ENCODE data around the gene HP1BP3.

The HP1BP3 gene

DNA sequence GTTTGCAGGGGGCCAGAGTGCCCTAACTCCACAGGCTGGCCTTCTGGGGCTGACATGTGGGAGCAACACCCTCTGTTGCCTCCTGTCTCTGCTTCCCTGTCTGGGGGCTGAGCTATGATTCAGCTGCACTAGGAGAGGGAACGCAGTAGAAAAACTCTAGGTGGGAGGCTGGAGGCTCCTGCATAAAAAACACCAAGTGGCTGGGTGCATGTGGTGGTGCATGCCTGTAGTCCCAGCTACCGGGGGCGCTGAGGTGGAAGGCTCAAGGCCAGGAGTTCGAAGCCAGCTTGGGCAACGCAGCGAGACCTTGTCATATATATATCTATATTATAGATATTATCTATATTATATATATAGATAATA lies 74.9 kb downstream of the HP1BP3 start:
- DNase-seq (ENCODE audit: low read depth in 2 of 3, low spot score in 1 of 3) = no peak

DNA sequence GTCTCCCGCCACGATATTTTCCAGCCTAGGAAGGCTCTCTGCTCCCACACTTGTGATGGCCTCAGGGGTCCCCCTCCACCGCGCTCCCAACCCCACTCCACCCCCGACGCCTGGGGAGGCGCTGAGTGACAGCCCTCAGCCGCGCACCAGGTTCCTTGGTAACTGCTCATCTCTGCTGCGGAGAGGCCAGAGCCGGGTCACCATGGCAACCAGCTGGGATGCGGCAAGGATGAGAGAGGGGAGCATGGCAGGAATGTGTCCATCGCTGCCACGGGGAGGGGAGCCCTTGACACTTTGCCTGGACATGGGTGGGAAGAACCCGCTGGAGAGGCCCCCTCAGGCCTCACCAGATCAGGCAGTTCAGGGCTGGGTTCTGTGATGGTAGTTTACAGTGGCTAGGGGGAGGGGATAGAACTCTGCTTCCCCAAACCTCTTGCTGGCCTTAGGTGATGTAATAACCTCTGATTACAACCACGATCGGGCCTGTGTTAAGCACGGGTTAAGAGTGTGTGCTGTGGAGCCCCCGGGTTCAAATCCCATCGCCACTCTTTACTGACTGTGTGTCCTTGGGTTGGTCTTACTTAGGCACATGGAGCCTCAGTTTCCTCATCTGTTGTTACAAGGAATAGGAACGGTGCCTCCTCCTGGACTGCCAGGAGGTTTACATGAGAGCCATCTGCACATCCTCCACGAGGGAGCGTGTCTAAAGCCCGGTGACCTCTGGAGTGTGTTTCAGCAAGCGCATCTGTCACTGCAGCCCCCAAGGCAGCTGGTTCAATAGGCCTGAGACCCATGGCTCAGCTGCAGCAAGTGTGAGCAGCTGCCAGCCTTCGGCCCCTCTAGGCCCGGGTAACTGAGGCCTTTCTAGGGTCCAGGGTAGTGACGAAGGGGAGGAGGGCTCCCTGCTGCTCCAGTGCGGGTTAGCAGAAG lies 75.6 kb downstream of the HP1BP3 start:
- no peak for DNase-seq (ENCODE audit: low read depth in 2 of 3, low spot score in 1 of 3)

DNA sequence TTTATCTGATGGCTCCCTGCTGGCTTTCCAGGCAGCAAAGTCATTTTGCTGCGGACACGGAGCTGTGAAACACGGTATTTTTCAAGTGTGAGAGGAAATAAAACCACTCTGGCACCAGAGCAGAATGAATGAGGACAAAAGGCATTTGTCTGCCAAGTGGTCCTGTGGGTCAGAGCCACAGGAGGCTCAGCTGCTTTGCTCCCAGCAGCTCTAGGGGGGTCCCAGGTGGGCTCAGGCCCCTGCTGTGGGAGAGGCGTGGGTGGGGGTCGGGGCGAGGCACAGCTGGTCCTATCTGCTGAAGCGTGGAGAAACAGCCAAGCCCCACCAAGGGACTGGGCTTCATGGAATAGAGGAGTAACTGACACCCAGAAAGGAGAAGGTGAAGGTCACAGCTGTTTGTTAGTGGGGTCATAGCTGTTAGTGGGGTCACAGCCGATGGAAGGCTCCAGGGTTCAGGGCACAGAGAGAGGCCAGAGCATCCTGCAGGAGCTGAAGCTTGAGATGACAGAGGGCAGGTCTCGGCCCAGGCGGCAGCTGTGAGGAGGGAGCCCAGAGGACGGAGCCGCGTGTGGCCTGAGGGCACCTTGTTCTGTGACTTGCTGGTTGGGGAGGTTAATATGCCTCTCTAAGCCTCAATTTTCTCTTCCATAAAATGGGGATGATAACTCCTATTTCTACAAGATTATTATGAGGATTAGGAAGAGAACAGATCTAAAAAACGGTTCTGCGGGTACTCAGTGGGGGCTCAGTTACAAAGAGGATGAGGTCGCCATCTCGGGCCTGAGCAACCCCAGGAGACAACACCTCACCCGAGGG lies 76.4 kb downstream of the HP1BP3 start:
- no peak for DNase-seq (ENCODE audit: low read depth in 2 of 3, low spot score in 1 of 3)

DNA sequence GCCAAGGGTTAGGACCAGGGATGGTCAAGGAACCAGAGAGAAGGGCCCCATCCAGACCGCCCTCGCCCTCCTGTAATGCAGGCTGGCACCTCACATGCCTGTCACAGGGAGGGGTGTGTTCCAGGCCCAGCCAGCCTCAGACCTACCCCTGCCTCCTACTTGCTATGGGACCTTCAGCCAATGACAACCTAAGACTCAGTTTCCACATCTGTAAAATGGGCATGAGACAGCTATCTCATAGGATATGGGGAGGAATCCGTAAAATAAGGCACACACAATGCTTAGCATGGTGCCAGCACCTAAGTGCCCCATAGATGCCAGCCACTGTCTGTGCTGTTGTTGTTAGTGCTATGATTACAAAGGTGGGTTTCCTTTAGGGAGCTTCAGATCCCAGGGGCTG lies 77.2 kb downstream of the HP1BP3 start:
- no peak for DNase-seq (ENCODE audit: low read depth in 2 of 3, low spot score in 1 of 3)

DNA sequence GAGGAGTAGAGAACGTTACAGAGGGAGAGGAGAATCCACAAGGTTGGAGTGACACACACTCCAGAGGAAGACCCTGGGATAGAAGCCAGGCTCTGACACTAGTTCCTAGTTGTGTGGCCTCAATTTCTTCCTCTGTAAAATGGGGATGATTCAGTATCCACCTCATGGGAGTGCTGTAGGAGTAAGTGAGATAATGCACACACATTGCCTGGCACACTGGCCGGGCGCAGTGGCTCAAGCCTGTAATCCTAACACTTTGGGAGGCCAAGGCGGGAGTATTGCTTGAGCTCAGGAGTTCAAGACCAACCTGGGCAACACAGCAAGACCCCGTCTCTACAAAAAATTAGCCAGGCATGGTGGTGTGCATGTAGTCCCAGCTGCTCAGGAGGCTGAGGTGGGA lies 78.2 kb downstream of the HP1BP3 start:
- DNase-seq (ENCODE audit: low read depth in 2 of 3, low spot score in 1 of 3) = no peak

DNA sequence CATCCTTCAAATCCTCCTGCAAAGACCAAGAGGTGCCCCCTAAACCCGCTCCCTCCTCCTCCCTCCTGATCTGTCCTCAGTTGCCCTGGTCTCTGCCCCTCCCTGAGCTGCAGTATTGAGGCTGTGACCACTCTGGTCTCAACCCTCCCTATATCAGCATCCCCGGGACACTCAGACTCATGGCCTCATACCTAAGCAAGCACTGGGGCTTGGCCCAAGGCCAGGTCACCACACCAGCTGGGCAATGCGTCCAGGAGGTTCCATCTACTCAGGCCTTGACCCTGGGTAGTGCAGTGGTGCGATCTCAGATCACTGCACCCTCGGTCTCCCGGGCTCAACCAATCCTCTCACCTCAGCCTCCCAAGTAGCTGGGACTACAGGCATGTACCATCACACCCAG lies 79.0 kb downstream of the HP1BP3 start:
- no peak for DNase-seq (ENCODE audit: low read depth in 2 of 3, low spot score in 1 of 3)

DNA sequence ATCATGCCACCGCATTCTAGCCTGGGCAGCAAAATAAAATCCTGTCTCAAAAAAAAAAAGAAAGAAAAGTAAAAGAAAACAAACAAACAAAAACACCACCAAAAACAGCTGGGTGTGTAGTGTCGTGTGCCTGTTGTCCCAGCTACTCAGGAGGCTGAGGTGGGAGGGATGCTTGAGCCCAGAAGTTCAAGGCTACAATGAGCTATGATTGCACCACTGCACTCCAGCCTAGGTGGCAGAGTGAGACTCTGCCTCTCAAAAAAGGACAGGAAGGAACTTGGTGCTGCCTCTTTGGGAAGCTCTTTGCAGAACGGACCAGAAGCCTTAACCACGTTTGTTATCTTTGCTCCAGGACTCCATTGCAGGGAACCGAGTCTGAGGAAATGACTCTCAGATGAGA lies 80.3 kb downstream of the HP1BP3 start:
- no peak for DNase-seq (ENCODE audit: low read depth in 2 of 3, low spot score in 1 of 3)

DNA sequence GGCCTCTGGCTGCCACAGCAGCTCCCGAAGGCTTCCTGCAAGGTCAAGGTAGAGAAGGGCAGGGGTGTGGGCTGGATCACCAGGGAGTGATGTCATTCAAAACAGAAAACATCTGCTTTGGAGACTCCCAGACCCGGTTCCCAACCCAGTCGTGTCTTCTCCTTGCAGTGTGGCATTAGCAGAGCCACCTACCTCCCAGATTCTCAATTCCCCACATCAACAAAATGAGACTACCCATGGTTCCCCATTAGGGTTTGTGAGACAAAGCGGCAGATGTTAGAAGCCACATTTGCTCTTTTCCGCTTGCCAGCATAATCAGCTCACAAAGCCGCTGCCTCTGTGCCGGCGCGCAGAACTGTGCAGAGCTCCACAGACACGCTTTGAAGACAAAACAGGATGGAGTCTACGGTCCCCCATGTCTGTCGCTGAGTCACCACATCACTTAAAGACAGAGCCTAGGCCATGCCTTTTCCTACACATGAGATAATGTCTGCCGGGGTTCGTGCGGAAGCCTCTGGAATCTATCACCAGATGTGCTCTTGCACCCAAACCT lies 81.8 kb downstream of the HP1BP3 start:
- no peak for DNase-seq (ENCODE audit: low read depth in 2 of 3, low spot score in 1 of 3)

DNA sequence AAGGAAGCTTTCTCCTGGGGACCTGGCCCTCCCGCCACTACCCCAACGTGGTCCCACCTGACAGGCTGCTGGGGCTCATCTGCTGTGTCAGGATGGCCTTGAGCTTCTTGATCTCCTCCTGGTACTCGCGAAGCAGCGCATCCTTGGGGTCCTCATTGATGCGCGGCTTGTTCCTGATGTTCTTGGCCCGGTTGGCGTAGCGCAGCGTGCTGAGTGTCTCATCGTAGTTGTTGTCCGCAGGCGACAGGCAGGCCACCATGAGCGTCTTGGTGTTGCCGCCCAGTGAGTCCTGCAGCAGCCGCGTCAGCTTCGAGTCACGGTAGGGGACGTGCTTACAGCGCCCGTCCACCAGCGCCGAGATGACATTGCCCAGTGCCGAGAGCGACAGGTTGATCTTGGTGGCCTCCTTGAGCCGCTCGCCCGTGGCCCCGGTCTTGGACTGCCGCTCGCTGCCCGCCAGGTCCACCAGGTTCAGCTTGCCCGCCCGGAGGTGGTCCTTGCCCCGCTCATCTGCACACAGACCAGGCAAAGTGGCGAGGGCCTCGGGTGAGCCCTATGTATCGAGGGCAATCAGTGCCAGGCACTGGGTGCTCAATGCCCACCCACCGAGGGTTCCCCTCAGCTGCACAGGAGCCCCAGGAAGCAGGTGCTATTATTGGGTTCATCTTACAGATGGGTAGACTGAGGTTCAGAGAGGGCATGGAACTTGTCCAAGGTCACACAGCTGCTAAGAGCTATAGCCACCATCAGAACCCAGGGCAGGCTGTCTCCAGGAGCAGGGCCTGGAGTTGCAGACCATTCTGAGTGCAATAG lies 82.5 kb downstream of the HP1BP3 start:
- no peak for DNase-seq (ENCODE audit: low read depth in 2 of 3, low spot score in 1 of 3)

DNA sequence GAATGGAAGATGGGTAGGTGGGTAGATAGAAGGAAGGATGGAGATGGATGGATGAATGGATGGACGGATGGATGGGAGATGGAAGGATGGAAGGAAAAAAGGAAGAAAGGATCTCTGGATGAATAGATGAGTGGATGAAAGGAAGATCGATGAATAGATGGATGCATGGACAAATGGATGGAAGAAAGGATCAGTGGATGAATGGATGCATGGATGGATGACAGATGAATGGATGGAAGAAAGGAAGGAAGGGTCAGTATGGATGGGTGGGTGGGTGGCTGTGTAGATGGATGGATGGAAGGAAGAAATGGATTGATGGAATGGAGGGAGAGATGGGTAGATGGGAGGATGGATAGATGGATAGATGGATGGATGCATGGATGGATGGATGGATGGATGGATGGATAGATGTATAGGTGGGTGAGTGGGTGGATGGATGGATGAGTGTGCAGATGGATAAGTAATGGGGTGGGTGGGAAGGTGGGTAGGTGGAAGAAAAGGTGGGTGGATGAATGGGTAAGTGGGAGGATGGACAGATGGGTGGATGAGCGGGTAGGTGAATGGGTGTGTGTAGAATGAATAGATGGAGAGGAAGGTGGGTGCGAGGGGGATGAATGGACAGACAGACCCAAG lies 83.9 kb downstream of the HP1BP3 start:
- no peak for DNase-seq (ENCODE audit: low read depth in 2 of 3, low spot score in 1 of 3)

DNA sequence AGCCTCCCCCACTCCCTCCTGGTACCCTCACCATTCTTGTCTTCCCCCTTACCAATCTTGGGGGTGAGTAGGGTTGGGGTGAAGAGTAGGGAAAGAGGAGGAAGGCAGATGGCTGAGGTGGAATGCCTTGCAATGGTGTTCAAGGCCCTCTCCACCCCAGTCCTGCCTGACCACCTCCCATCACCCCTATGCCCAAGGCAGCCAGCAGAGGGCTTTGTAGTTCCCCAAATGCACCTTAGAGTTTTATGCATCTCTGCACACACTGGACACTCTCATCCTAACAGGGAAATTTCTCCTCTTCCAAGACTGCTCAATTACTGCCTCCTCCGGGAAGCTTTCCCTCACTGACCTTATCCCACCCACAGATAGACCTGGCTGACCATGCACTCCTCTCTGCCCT lies 84.7 kb downstream of the HP1BP3 start:
- DNase-seq (ENCODE audit: low read depth in 2 of 3, low spot score in 1 of 3) = no peak

DNA sequence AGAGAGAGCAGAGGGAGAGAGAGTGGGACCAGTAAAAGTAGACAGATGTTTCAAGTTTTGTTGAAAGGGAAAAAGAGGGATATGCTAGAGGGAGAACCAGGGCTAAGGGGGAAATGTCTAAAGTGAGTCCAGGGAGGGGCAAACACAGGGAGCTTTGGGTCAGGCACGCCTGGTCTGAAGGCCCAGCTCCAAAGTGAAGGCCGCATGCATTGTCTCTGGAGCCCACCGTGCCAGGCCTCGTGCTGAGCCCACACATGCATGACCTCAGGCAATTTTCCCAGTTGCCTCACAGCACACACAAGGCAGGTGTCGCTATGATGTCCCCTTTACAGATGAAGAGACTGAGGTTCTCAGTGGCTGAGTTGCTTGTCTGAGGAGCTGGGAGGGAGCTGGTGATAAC lies 85.3 kb downstream of the HP1BP3 start:
- no peak for DNase-seq (ENCODE audit: low read depth in 2 of 3, low spot score in 1 of 3)

DNA sequence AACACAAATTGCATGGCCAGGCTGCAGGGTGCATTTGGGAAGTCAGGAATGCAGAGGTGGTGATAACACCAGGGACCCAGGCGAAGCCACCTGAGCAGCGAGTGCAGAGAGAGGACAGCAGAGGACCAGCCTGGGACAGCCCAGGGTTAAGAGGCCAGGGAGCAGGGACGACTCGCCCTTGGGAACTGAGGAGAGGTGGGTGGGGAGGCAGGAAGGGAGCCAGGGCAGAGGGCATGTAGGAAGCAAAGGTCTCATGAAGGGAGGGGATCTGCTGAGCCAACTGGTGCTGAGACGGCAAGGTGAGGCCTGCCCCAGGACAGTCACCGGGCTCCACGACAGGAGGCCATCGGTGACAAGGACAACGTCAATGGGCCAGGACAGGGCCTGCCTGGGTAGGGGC lies 85.7 kb downstream of the HP1BP3 start:
- no peak for DNase-seq (ENCODE audit: low read depth in 2 of 3, low spot score in 1 of 3)

DNA sequence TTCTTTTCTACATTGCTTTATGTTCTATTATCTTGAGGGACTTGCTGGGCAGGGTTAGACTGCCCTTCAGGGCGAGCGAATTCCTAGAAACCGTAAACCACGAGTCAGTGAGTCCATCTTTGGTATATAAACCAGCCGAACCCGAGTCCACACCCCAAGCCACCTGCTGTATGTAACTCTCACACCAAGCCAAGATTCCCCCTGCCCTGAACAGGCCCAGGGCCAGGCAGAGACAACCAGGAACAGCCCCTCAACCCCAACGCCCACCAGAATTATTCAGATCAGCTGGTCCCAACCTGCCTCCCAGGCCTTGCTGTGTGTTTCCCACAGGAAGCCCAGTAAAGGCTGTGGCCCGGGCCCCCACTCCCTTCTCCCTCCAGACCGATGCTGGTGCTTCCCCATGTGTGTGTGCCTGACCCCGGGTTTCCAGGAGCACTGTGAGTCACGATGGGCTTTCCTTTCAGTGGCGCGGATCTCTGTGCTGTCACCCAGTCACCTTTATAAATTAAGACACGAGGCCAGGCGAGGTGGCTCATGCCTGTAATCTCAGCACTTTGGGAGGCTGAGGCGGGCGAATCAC lies 86.4 kb downstream of the HP1BP3 start:
- no peak for DNase-seq (ENCODE audit: low read depth in 2 of 3, low spot score in 1 of 3)

DNA sequence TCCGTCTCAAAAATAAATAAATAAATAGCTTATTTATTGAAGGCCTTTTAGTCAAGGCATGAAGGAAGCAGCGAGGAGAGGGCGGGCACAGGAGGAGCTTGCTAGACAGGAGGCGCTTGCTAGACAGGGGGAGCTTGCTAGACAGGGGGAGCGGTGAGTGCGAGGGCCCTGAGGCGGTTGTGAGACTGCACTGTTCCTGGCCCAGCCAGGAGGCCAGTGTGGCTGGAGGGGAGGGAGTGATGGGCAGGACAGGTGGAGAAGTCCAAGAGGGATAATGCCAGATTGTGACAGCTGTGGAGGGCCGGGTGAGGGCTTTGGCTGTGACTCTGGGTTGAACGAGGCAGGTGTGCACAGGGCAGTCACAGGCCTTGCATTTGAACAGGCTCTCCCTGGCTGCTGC lies 87.5 kb downstream of the HP1BP3 start:
- no peak for DNase-seq (ENCODE audit: low read depth in 2 of 3, low spot score in 1 of 3)

DNA sequence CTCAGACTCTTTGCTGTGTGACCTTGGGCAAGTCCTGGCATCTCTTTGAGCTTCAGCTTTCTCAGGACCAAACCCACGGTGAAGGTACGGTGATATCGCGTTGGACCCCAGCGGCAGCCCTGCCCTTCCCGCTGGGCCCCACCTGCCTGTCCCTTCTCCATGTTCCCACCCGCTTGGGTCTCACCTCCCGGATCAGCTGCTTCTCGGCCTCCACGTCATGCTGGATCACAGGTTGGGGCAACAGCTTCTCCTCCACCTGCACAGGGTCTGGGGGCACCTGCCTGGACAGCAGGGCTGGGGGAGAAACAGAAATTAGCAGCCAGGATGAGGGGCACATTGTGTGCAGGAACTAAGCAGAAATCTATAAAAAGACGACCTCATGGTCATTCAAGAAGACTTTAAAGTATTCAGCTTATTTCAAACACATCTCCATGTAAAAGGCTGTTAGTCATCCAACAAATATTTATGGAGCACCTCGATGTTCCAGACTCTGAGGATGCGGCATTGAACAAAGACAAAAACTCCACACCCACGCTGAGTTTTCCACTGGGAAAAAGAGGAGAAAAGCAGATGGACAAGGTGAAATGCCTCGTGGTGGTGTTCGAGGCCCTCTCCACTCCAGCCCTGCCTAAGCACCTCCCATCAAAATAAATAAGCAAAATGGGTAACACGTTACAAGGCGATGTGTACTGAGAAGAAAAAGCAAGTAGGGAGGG lies 88.8 kb downstream of the HP1BP3 start:
- no peak for DNase-seq (ENCODE audit: low read depth in 2 of 3, low spot score in 1 of 3)

DNA sequence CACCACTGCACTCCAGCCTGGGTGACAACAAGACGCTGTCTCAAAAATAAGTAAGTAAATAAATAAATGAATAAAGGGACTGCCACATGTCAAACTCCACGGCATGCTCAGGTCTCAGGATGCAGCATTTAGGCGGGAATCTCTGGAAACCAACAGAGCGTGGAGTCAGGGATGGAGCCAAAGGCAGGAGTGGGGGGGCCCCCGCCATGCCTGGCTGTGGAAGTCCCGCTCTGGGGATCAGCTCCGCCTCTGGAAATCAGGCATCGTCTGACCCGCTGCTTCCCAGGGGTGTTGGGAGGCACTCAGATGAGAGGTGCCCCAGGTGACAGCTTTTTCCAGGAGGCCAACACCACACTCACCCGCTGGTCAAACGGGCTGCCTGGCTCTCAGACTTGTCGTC lies 89.5 kb downstream of the HP1BP3 start:
- no peak for DNase-seq (ENCODE audit: low read depth in 2 of 3, low spot score in 1 of 3)

DNA sequence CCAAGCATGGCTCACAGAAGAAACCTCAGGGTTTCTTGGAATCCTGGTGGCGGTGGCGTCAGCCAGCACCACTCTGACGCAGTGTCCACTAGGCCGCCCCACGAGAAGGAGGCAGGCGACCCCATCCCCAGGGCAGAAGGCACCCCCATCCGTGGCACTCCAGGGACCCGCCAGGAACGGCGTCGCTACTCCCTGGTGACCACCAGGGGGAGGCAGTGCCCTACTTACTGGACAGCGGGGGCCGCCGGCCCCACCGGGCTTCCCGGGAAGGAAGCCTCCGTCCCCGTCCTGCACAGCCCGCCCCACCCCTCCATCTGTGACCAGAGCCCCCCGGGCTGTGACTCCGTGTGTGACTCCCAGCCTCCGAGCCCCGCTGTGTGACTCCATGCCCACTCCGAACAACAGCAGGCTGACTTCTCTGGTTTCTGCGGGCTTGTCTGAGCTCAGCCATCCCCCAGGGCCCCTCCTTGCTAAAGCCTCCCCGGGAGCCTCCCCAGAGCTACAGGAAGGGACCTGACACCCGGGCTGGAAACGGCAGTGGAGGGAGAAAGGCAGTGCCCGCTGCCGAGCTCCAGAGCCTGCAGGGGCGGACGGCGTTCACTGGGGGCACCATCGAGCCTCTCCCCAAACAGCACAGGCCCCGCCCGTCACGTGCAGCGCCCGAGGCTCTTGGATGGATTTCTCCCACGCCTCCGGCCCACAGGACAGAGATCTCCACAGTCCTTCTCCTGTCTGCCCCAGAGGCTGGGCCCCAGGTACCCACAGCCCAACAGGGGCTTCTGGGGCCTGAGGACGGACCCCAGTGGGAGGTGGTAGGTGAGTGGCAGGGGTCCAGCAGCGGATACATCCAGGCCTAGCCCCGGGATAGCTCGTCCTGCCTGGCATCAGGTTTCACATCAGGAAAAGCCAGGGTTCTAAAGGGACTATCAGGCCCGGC lies 90.4 kb downstream of the HP1BP3 start:
- peak; percentile 63 to 71 (median 67) for DNase-seq (ENCODE audit: low read depth in 2 of 3, low spot score in 1 of 3)

DNA sequence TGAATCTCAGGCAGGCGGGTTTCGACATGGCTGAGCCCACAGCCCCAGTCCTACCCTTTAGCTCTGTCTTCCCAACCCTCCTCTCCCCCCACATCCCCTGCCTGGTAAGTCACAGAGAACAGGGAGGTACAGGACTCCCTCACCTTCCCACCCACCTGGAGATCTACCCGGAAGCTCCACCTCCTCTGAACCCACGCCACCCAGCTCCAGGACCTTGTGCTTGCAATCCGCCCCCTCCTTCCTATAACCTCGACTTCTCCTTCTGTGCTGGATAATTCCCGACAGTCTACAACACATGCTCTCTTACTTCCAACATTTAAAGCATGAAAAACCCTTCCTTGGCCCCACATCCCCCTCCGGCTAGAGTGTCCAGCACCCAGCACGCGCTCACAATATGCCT lies 91.6 kb downstream of the HP1BP3 start:
- DNase-seq (ENCODE audit: low read depth in 2 of 3, low spot score in 1 of 3) = no peak
